B cell (primary cell): Measurements from ENCODE around the gene HHIPL1. TPM values are rescaled to one million over a fixed set of nuclear protein-coding genes. Genes with fewer than 3 reads are reported as not detected.

Source experiments
- ATAC-seq: fragments of 200-7000 bp; cut with Tn5 transposase; one replicate; pipeline ENCODE4 v1.10.0; 2021; ENCODE audit warnings: low read depth, mild to moderate bottlenecking, moderate number of reproducible peaks, moderate library complexity
- CTCF ChIA-PET: fragments of 350-600 bp; sonication (Branson Sonifier 250); formaldehyde crosslinking; loops from one replicate; lab custom pipeline; 2021; ENCODE audit warnings: antibody characterized with exemption, inconsistent platforms; lab: Charles Lee
- POLR2A ChIA-PET: fragments of 350-600 bp; sonication (Branson Sonifier 250); formaldehyde crosslinking; loops from one replicate; lab custom pipeline; 2021; ENCODE audit warnings: antibody characterized with exemption; lab: Charles Lee
- DNase-seq: peaks from one replicate; pipeline ENCODE4 v3.0.0; 2013
- H2AFZ ChIP-seq: 2 replicates; pipeline ENCODE4 v1.6.1; 2012; ENCODE audit warnings: mild to moderate bottlenecking, low read depth, low read length; ENCODE audit not compliant: insufficient read depth, poor library complexity, severe bottlenecking
- H3K27ac ChIP-seq, 2 donors: 1 replicate in 1 of 2; 2 replicates in 1 of 2; pipeline ENCODE4 v1.5.1; 2012 to 2013; ENCODE audit warnings: low read length in 2 of 2, mild to moderate bottlenecking in 2 of 2, moderate library complexity in 1 of 2
- H3K27me3 ChIP-seq, 4 experiments: fragments of 200-600 bp in 1 of 4; sonication (generic) in 1 of 4; replicated peaks in 1 of 4; 1 replicate in 2 of 4; 2 replicates in 2 of 4; pipeline versions ENCODE4 v1.6.1 to v1.7.0; 2013 to 2016; ENCODE audit warnings: low read length in 3 of 4, mild to moderate bottlenecking in 2 of 4, mixed read lengths in 1 of 4, moderate library complexity in 1 of 4; ENCODE audit not compliant: insufficient read depth in 4 of 4, control insufficient read depth in 3 of 4; ENCODE audit errors: control extremely low read depth in 1 of 4
- H3K36me3 ChIP-seq, 2 experiments: replicated peaks in 1 of 2; 1 replicate in 1 of 2; 2 replicates in 1 of 2; pipeline versions ENCODE4 v1.6.1 to v1.7.1; 2013; ENCODE audit warnings: low read length in 1 of 2; ENCODE audit not compliant: insufficient read depth in 2 of 2, control insufficient read depth in 1 of 2; ENCODE audit errors: control extremely low read depth in 1 of 2, extremely low read depth in 1 of 2
- H3K4me1 ChIP-seq, 2 donors: fragments of 200-600 bp in 1 of 2; sonication (generic) in 1 of 2; 1 replicate in 1 of 2; 2 replicates in 1 of 2; pipeline versions ENCODE4 v1.5.1 to v1.6.1; 2013 to 2017; ENCODE audit warnings: low read length in 2 of 2; ENCODE audit not compliant: control insufficient read depth in 2 of 2, insufficient read depth in 2 of 2
- H3K4me2 ChIP-seq: replicated peaks from 2 replicates; pipeline ENCODE3; 2012; ENCODE audit warnings: mild to moderate bottlenecking, low read depth, low read length; ENCODE audit not compliant: poor library complexity, severe bottlenecking
- H3K4me3 ChIP-seq, 5 experiments: fragments of 200-600 bp in 1 of 5; sonication (generic) in 1 of 5; 1 replicate in 3 of 5; 2 replicates in 2 of 5; pipeline versions ENCODE4 v1.5.1 to v1.7.0; 2011 to 2016; ENCODE audit warnings: low read length in 4 of 5, mild to moderate bottlenecking in 4 of 5, low read depth in 2 of 5, control low read depth in 1 of 5, moderate library complexity in 1 of 5; ENCODE audit not compliant: insufficient read depth in 1 of 5; ENCODE audit errors: control extremely low read depth in 1 of 5, extremely low read depth in 1 of 5
- H3K79me2 ChIP-seq: fragments of 200-600 bp; sonication (generic); one replicate; pipeline ENCODE4 v1.6.0; 2016; ENCODE audit warnings: low read length; ENCODE audit not compliant: control insufficient read depth, insufficient read depth
- H3K9ac ChIP-seq: fragments of 200-600 bp; sonication (generic); 2 replicates; pipeline ENCODE4 v1.6.1; 2017; ENCODE audit warnings: mild to moderate bottlenecking, low read length, moderate library complexity
- H3K9me3 ChIP-seq, 3 donors: one replicate each; pipeline versions ENCODE4 v1.6.1 to v1.7.1; 2013; ENCODE audit warnings: low read length in 2 of 3; ENCODE audit not compliant: control insufficient read depth in 2 of 3, insufficient read depth in 1 of 3; ENCODE audit errors: control extremely low read depth in 1 of 3
- H4K20me1 ChIP-seq: 2 replicates; pipeline ENCODE4 v1.6.0; 2012; ENCODE audit warnings: mild to moderate bottlenecking, low read length; ENCODE audit not compliant: insufficient read depth, control insufficient read depth, poor library complexity, severe bottlenecking
- H3K27ac Mint-ChIP-seq: one replicate; pipeline ENCODE4 v1.8.0; 2021; ENCODE audit warnings: mixed read lengths
- H3K27me3 Mint-ChIP-seq: one replicate; pipeline ENCODE4 v1.8.0; 2021; ENCODE audit warnings: mixed read lengths
- H3K4me1 Mint-ChIP-seq: one replicate; pipeline ENCODE4 v1.8.0; 2021; ENCODE audit warnings: mixed read lengths
- H3K4me3 Mint-ChIP-seq: one replicate; pipeline ENCODE4 v1.8.0; 2021; ENCODE audit warnings: mixed read lengths
- H3K9me3 Mint-ChIP-seq: one replicate; pipeline ENCODE4 v1.8.0; 2022; ENCODE audit warnings: mixed read lengths; ENCODE audit not compliant: insufficient read depth
- CTCF ChIP-seq: fragments of 200-600 bp; IDR thresholded peaks from one replicate; pipeline ENCODE4 v1.8.0; 2022; ENCODE audit warnings: antibody characterized with exemption, mild to moderate bottlenecking
- EZH2 ChIP-seq: IDR thresholded peaks from 2 replicates; pipeline ENCODE4 v1.6.1; 2012; ENCODE audit warnings: borderline replicate concordance, low read depth, mild to moderate bottlenecking, moderate library complexity, low read length; ENCODE audit not compliant: insufficient read depth, poor library complexity, severe bottlenecking
- WGBS: methylation state at CpG from one replicate; pipeline ENCODE4 v1.1.5; 2013; ENCODE audit warnings: missing lambda C conversion rate; ENCODE audit not compliant: insufficient coverage; 5-methylcytosine and 5-hydroxymethylcytosine counted together
- intact Hi-C: fragments of 100-400 bp; cut with micrococcal nuclease; formaldehyde crosslinking; loops from one replicate; pipeline ENCODE4 v1.10.0; 2022
- polyA plus RNA-seq: library from polyadenylated mRNA; depleted of rRNA; stranded (reverse); fragments of >200 nt; gene quantifications from 2 replicates; pipeline ENCODE4 v1.2.3, GENCODE V29; 2012
- total RNA-seq, 2 donors: library from RNA; stranded (reverse); fragments of 120-200 nt in 1 of 2; gene quantifications; 1 replicate in 1 of 2; 2 replicates in 1 of 2; pipeline versions ENCODE4 v1.2.3 to v1.2.4, GENCODE V29; 2013 to 2022

Gene HHIPL1
- total and polyA plus RNA-seq, 2 donors (not counting 1 experiment from before 2014, with no cell fraction given), result not detected

GRCh38 chr14:99679996-99680395, 35.1 kb downstream of the HHIPL1 start:
- no peaks in the 10 kb centered on the region for H3K9me3 Mint-ChIP-seq
- Histone ChIP-seq H3K9ac (no peak overlapping the region), H3K9me3 (peaks cover 0 to 36% (median 2%) of the 10 kb centered on the region in 3 donors), H3K36me3 (no peaks in the 10 kb centered on the region), H3K27ac (no peak overlapping the region), H3K4me1 (peaks cover 10 to 17% of the 10 kb centered on the region in 2 donors), H3K4me3 (no peak overlapping the region), H2AFZ (no peak overlapping the region), H3K79me2 (no peaks in the 10 kb centered on the region), H3K4me2 (no peak overlapping the region), H4K20me1 (no peaks in the 10 kb centered on the region), H3K27me3 (peaks cover 0 to 22% (median 1%) of the 10 kb centered on the region in 4 experiments)
- ChIA-PET POLR2A (no interaction called here), CTCF (interaction anchor here (0.6 kb wide), 1 partner anchor 54 kb away, joined by 3 read pairs; no protein-coding TSS in a partner anchor)
- intact Hi-C loops, result loop anchor here (5.0 kb wide), 1 partner anchor 697 kb away; the partner anchor contains the start of gene WDR25
- peaks cover 10% of the 10 kb centered on the region for H3K4me1 Mint-ChIP-seq
- H3K4me3 Mint-ChIP-seq, result no peak overlapping the region
- 88% methylated on average over 2 of the region's 5 CpGs for WGBS
- TF ChIP-seq CTCF (no peak), EZH2 (no peak)
- no peak for DNase-seq
- H3K27me3 Mint-ChIP-seq, result peaks cover 4% of the 10 kb centered on the region
- no peak overlapping the region for H3K27ac Mint-ChIP-seq
- ATAC-seq, result no peak

GRCh38 chr14:99681101-99681831, 36.3 kb downstream of the HHIPL1 start:
- ChIA-PET CTCF (no interaction called here), POLR2A (no interaction called here)
- Histone ChIP-seq H3K4me3 (no peak overlapping the region), H3K79me2 (no peaks in the 10 kb centered on the region), H3K4me2 (no peak overlapping the region), H3K4me1 (peaks cover 10 to 17% of the 10 kb centered on the region in 2 donors), H4K20me1 (no peaks in the 10 kb centered on the region), H3K27me3 (peaks cover 0 to 20% (median 2%) of the 10 kb centered on the region in 4 experiments), H2AFZ (no peak overlapping the region), H3K9ac (no peak overlapping the region), H3K36me3 (no peaks in the 10 kb centered on the region), H3K27ac (no peak overlapping the region), H3K9me3 (peaks cover 0 to 31% (median 2%) of the 10 kb centered on the region in 3 donors)
- intact Hi-C loops, result loop anchor here (5.0 kb wide), 1 partner anchor 696 kb away; the partner anchor contains the start of gene WDR25
- peak overlapping the region; percentile 37 for H3K4me3 Mint-ChIP-seq
- no peaks in the 10 kb centered on the region for H3K9me3 Mint-ChIP-seq
- H3K27ac Mint-ChIP-seq, result peak overlapping the region; percentile 50
- ATAC-seq (no peak), DNase-seq (no peak)
- peaks cover 10% of the 10 kb centered on the region for H3K4me1 Mint-ChIP-seq
- TF ChIP-seq CTCF (no peak), EZH2 (no peak)
- 97% methylated on average over 11 of the region's 12 CpGs for WGBS
- peaks cover 15% of the 10 kb centered on the region for H3K27me3 Mint-ChIP-seq
